ENCODE results near the gene PEAR1. TPM values are rescaled to one million over a fixed set of nuclear protein-coding genes. Genes with fewer than 3 reads are reported as not detected.

The PEAR1 gene
- total RNA-seq, 1 experiment from 2014 or later: 3.0 TPM

GRCh38 chr1:156947127-156947526 lies 53.6 kb downstream of the PEAR1 start:
- H3K4me3 Mint-ChIP-seq (ENCODE audit: low read depth, unreplicated experiment): no peak overlapping the region
- intact Hi-C loops (cut with micrococcal nuclease; ENCODE audit: unreplicated experiment): no loop called here
- no peak overlapping the region for H3K27ac Mint-ChIP-seq (ENCODE audit: unreplicated experiment)
- TF ChIP-seq CTCF (IDR thresholded peaks at IDR 0.05; ENCODE audit: unreplicated experiment): no peak
- H3K36me3 Mint-ChIP-seq (ENCODE audit: insufficient read depth, unreplicated experiment): peaks cover 28% of the 10 kb centered on the region
- H3K27me3 Mint-ChIP-seq (ENCODE audit: unreplicated experiment): no peaks in the 10 kb centered on the region
- BruUV-seq (replicated peaks): no TSS peak
- H3K4me1 Mint-ChIP-seq (ENCODE audit: low read depth, unreplicated experiment): peaks cover 10% of the 10 kb centered on the region
- CTCF ChIA-PET: no interaction called here
- no peak for DNase-seq
- no peaks in the 10 kb centered on the region for H3K9me3 Mint-ChIP-seq (ENCODE audit: low read depth, unreplicated experiment)

- Mint-ChIP-seq H3K27me3 (ENCODE audit: unreplicated experiment) (no peaks in the 10 kb centered on the region), H3K36me3 (ENCODE audit: insufficient read depth, unreplicated experiment) (peaks cover 23% of the 10 kb centered on the region), H3K4me1 (ENCODE audit: low read depth, unreplicated experiment) (peaks cover 10% of the 10 kb centered on the region), H3K9me3 (ENCODE audit: low read depth, unreplicated experiment) (no peaks in the 10 kb centered on the region), H3K4me3 (ENCODE audit: low read depth, unreplicated experiment) (no peak overlapping the region), H3K27ac (ENCODE audit: unreplicated experiment) (no peak overlapping the region)
- BruUV-seq (replicated peaks): no TSS peak
- intact Hi-C loops (cut with micrococcal nuclease; ENCODE audit: unreplicated experiment): no loop called here
- no peak for DNase-seq
- CTCF ChIA-PET: interaction anchor here (1.2 kb wide), 1 partner anchor 10 kb away, joined by 4 read pairs; no protein-coding TSS in a partner anchor
- TF ChIP-seq CTCF (IDR thresholded peaks at IDR 0.05; ENCODE audit: unreplicated experiment): no peak
Observed at GRCh38 chr1:156947818-156948525, 54.5 kb downstream of the PEAR1 start.

GRCh38 chr1:156948708-156949107 lies 55.2 kb downstream of the PEAR1 start:
- Mint-ChIP-seq H3K27ac (ENCODE audit: unreplicated experiment) (no peak overlapping the region), H3K4me1 (ENCODE audit: low read depth, unreplicated experiment) (peaks cover 10% of the 10 kb centered on the region), H3K36me3 (ENCODE audit: insufficient read depth, unreplicated experiment) (peaks cover 22% of the 10 kb centered on the region), H3K4me3 (ENCODE audit: low read depth, unreplicated experiment) (no peak overlapping the region), H3K27me3 (ENCODE audit: unreplicated experiment) (no peaks in the 10 kb centered on the region), H3K9me3 (ENCODE audit: low read depth, unreplicated experiment) (no peaks in the 10 kb centered on the region)
- no TSS peak for BruUV-seq (replicated peaks)
- intact Hi-C loops (cut with micrococcal nuclease; ENCODE audit: unreplicated experiment): no loop called here
- CTCF ChIA-PET: interaction anchor here (0.5 to 1.2 kb wide), 2 partner anchors 9 to 330 kb away, joined by 3 to 4 read pairs; no protein-coding TSS in a partner anchor
- DNase-seq: no peak
- no peak for TF ChIP-seq CTCF (IDR thresholded peaks at IDR 0.05; ENCODE audit: unreplicated experiment)

- CTCF ChIA-PET: interaction anchor here (0.5 to 1.2 kb wide), 3 partner anchors 9 to 331 kb away, joined by 3 to 6 read pairs (median 4); no protein-coding TSS in a partner anchor
Observed at GRCh38 chr1:156949127-156949526, 55.6 kb downstream of the PEAR1 start.

More at GRCh38 chr1:156949127-156949526, 55.6 kb downstream of the PEAR1 start:
- Mint-ChIP-seq H3K4me1 (ENCODE audit: low read depth, unreplicated experiment) (peaks cover 10% of the 10 kb centered on the region), H3K27me3 (ENCODE audit: unreplicated experiment) (no peaks in the 10 kb centered on the region), H3K27ac (ENCODE audit: unreplicated experiment) (no peak overlapping the region), H3K4me3 (ENCODE audit: low read depth, unreplicated experiment) (no peak overlapping the region), H3K36me3 (ENCODE audit: insufficient read depth, unreplicated experiment) (peaks cover 19% of the 10 kb centered on the region), H3K9me3 (ENCODE audit: low read depth, unreplicated experiment) (no peaks in the 10 kb centered on the region)
- TF ChIP-seq CTCF (IDR thresholded peaks at IDR 0.05; ENCODE audit: unreplicated experiment): no peak
- BruUV-seq (replicated peaks): no TSS peak
- DNase-seq: no peak
- intact Hi-C loops (cut with micrococcal nuclease; ENCODE audit: unreplicated experiment): no loop called here
